Ishikawa (cell line): ENCODE data around the gene IGSF23.
A peak's percentile ranks its signal among the peaks of the same experiment; 100 is the strongest.

Experiments
- CEBPB ChIP-seq: IDR thresholded peaks from 2 replicates; pipeline ENCODE4 v1.6.1; 2012
- CREB1 ChIP-seq: IDR thresholded peaks from 2 replicates; pipeline ENCODE4 v1.6.1; 2012; ENCODE audit warnings: low read depth
- EGR1 ChIP-seq: IDR thresholded peaks from 2 replicates; pipeline ENCODE4 v1.6.1; 2012
- FOXM1 ChIP-seq: IDR thresholded peaks from 2 replicates; pipeline ENCODE4 v1.6.1; 2012; ENCODE audit warnings: low read depth, borderline replicate concordance
- NFIC ChIP-seq: IDR thresholded peaks from 2 replicates; pipeline ENCODE4 v1.6.1; 2012
- RAD21 ChIP-seq: IDR thresholded peaks from 2 replicates; pipeline ENCODE4 v1.6.1; 2012; ENCODE audit warnings: low read depth
- TAF1 ChIP-seq: IDR thresholded peaks from 2 replicates; pipeline ENCODE4 v1.6.1; 2012; ENCODE audit warnings: low read depth, mild to moderate bottlenecking
- TCF12 ChIP-seq: IDR thresholded peaks from 2 replicates; pipeline ENCODE4 v1.6.1; 2012; ENCODE audit warnings: low read depth
- TEAD4 ChIP-seq: IDR thresholded peaks from 2 replicates; pipeline ENCODE4 v1.6.1; 2012
- YY1 ChIP-seq: IDR thresholded peaks from 2 replicates; pipeline ENCODE4 v1.6.1; 2012; ENCODE audit warnings: low read depth
- ZBTB7A ChIP-seq: IDR thresholded peaks from 2 replicates; pipeline ENCODE4 v1.6.1; 2012; ENCODE audit warnings: low read depth
- TF ChIP-seq, protein P1 (sequence below): IDR thresholded peaks from 2 replicates; pipeline ENCODE4 v1.6.1; 2012
- TF ChIP-seq, protein P2 (sequence below): IDR thresholded peaks from 2 replicates; pipeline ENCODE4 v1.6.1; 2012
- TF ChIP-seq, protein P3 (sequence below): IDR thresholded peaks from 2 replicates; pipeline ENCODE4 v1.6.1; 2012; ENCODE audit warnings: low read depth, mild to moderate bottlenecking

The IGSF23 gene

DNA sequence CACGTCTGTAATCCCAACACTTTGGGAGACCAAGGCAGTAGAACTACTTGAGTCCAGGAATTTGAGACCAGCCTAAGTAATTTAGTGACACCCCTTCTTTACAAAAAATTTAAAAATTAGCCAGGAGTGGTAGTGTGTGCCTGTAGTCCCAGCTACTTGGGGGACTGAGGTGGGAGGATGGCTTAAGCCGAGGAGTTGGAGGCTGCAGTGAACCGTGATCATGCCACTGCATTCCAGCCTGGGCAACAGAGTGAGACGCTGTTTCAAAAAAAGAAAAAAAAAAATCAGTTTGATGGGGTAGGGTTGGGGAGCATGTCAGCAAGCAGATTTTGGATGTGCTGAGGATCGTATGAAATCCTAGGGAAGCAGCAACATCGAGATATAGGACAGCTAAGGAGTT is 62.2 kb downstream of the IGSF23 start:
- TF ChIP-seq NFIC (no peak), FOXM1 (no peak), EGR1 (no peak), TCF12 (no peak), TEAD4 (no peak)

DNA sequence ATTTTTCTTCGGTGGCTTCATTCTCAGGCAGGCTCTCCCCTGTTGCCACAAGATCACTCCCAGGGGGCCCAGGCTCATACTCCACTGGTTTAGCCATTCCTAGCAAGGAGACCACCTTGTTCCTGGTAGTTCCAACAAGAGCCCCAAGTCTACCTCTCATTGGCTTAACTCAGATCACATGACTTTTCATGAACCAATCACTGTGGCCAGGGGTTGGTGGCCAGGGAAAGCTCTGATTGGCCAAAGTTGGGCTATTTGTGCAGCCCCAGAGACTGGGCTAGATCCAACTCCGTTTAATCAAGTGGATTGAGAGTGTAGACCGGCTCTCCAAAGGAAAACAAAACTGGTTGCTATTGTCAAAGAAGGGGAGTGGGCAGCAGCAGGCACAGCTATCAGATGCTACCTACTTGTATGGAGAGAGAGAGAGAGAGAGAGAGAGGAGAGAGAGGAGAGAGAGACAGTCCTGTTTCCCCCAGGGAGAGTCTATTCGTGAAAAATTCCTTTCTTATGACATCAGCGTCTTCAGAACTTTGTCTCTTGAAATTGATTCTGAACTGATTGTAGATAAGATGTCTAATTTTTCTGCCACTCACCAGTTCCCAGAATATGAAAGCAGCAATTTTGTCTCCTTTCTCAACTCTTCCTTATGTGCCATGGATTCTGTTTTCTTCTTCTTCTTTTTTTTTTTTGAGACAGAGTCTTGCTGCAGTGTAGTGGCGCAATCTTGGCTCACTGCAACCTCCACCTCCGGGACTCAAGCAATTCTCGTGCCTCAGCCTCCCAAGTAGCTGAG is 63.9 kb downstream of the IGSF23 start:
- TF ChIP-seq NFIC (no peak), TEAD4 (peak; percentile 69; the same call in 1 of the 2 replicates), CEBPB (peak; percentile 47; the same call in 1 of the 2 replicates)
- TF ChIP-seq, protein P1, sequence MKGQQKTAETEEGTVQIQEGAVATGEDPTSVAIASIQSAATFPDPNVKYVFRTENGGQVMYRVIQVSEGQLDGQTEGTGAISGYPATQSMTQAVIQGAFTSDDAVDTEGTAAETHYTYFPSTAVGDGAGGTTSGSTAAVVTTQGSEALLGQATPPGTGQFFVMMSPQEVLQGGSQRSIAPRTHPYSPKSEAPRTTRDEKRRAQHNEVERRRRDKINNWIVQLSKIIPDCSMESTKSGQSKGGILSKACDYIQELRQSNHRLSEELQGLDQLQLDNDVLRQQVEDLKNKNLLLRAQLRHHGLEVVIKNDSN: peak; percentile 80

DNA sequence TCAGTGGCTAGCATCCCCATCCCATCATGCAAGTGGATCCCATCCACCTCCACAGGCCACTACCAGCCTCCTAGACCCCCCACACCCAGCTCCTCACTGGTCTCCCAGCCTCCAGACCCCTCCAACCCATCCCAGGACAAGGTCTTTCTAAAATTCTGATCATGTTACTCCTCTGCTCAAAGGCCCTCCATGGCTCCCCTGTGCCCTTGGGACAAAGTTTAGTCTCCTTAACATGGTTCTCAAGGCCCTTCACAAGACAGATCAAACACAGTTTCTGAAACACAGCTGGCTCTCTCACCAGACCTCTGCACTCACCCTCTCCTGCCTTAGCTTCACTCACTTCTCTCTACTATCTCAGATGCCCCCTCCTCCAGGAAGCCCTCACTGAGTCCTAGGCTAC is 67.2 kb downstream of the IGSF23 start:
- TF ChIP-seq FOXM1 (no peak), ZBTB7A (no peak), TCF12 (no peak), RAD21 (no peak)

DNA sequence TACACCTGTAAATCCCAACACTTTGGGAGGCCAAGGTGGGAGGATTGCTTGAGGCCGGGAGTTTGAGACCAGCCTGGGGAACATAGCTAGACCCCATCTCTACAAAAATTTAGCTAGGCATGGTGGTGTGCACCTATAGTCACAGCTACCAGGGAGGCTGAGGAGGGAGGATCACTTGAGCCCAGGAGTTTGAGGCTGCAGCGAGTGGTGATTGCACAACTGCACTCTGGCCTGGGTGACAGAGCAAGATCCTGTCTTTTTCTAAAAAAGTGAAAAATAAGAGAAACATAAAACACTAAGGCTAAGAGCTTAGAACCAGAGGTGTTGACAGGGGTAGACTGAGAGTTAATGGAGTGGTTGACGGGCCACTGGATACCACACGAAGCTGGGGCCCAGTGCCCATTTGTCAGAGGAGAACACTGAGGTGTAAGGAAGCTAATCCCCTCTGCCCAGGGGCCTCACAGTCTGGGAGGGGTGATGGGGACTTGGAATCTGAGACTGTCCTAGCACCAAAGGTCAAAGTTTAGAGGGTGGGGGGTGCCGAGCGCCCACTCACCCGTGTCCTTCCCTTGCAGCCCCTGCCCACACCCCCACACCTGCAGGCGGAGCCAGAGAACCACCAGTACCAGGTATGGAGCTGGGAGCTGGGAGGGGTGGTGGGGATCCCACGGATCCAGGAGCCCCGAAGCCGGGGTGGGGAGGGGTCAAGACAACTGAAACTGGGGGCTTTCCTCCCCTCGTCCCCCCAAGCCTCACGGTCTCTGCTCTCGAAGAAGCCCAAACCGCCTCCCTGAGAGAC is 68.8 kb downstream of the IGSF23 start:
- TF ChIP-seq YY1: no peak
- TF ChIP-seq CEBPB: 0 out of 2 replicates have a peak, but pooled peaks have one; percentile 12
- TF ChIP-seq, protein P2, sequence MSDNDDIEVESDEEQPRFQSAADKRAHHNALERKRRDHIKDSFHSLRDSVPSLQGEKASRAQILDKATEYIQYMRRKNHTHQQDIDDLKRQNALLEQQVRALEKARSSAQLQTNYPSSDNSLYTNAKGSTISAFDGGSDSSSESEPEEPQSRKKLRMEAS: no peak
- TF ChIP-seq TCF12: no peak

DNA sequence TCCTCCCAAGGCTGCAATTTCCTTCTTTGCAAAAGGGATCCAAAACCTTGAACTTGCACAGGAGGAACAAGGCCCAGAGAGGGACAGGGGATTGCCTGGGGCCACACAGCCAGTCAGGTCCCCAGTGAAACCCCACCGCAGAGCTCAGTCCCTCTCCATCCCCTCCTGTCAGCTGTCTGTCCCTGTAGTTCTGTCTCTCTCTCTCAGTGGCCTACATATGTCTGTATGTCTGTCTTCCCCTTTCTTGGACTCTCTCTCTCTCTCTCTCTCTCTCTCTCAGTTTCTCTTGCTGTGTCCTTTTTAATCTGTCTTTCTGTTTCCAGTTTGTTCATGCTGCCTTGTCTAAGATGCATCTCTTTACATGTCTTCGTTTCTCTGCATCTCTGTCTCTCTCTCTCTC is 69.4 kb downstream of the IGSF23 start:
- TF ChIP-seq NFIC (no peak), TAF1 (no peak), CEBPB (no peak), EGR1 (no peak), YY1 (no peak), FOXM1 (no peak), CREB1 (no peak), RAD21 (no peak)
- TF ChIP-seq, protein P3, sequence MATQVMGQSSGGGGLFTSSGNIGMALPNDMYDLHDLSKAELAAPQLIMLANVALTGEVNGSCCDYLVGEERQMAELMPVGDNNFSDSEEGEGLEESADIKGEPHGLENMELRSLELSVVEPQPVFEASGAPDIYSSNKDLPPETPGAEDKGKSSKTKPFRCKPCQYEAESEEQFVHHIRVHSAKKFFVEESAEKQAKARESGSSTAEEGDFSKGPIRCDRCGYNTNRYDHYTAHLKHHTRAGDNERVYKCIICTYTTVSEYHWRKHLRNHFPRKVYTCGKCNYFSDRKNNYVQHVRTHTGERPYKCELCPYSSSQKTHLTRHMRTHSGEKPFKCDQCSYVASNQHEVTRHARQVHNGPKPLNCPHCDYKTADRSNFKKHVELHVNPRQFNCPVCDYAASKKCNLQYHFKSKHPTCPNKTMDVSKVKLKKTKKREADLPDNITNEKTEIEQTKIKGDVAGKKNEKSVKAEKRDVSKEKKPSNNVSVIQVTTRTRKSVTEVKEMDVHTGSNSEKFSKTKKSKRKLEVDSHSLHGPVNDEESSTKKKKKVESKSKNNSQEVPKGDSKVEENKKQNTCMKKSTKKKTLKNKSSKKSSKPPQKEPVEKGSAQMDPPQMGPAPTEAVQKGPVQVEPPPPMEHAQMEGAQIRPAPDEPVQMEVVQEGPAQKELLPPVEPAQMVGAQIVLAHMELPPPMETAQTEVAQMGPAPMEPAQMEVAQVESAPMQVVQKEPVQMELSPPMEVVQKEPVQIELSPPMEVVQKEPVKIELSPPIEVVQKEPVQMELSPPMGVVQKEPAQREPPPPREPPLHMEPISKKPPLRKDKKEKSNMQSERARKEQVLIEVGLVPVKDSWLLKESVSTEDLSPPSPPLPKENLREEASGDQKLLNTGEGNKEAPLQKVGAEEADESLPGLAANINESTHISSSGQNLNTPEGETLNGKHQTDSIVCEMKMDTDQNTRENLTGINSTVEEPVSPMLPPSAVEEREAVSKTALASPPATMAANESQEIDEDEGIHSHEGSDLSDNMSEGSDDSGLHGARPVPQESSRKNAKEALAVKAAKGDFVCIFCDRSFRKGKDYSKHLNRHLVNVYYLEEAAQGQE: no peak
- TF ChIP-seq, protein P1: no peak

DNA sequence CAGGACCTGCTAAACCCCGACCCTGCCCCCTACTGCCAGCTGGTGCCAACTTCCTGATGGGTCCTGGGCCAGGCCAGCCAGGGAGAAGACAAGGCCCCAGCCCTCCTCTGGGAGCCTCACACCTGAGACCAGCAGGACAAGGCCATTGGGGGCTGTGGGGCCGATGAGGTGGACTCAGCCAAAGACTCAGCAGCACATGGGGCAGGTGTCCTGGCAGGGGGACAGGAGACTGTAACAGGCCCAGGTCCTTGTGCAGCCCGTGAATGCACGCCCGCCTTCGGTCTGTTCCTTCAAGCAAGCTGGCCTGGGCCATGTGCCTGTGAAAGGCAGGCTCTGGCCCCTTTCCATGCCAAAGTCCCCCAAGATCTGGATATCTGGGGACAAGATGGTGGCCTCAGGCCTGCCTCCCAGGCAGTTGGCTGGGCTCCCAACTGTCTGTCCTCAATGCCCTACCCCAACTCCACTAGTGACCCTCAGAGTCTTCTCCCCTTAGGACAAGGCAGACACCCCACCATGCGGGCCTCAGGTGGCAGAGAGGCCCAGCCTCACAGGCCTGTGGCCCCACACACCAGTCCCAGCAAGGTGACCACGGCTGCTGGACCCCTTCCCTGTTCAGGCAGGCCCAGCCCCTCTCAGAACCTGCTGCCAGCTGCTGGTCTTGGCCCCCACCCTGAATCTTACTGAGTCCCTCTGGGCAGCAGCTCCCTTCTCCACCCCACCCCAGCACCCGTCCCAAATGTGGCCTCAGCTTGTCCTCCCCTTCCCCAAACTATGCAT is 70.3 kb downstream of the IGSF23 start:
- TF ChIP-seq, protein P2: no peak
- TF ChIP-seq NFIC: no peak
- TF ChIP-seq, protein P3: no peak
- no peak for TF ChIP-seq CEBPB
- no peak for TF ChIP-seq TAF1
- TF ChIP-seq RAD21: no peak
- TF ChIP-seq, protein P1: no peak
- no peak for TF ChIP-seq EGR1
- TF ChIP-seq CREB1: no peak
- no peak for TF ChIP-seq FOXM1
